Measurements from ENCODE around the gene CHMP2B. TPM values are rescaled to one million over a fixed set of nuclear protein-coding genes. Genes with fewer than 3 reads are reported as not detected.

CHMP2B gene
- total and polyA plus RNA-seq, 2 experiments from 2014 or later: 45.1 to 130 TPM

- Histone ChIP-seq H3K4me3 (no peak overlapping the region), H3F3A (replicated peaks; ENCODE audit: low read depth) (no peaks in the 10 kb centered on the region), H2AFZ (no peak overlapping the region), H4K20me1 (replicated peaks; ENCODE audit: insufficient read depth) (no peaks in the 10 kb centered on the region), H3K9me2 (ENCODE audit: insufficient read depth) (no peaks in the 10 kb centered on the region; the same call in 1 of the 2 replicates), H3K27me3 (ENCODE audit: insufficient read depth) (no peaks in the 10 kb centered on the region), H3K4me2 (no peak overlapping the region), H3K27ac (ENCODE audit: low read depth) (no peak overlapping the region), H3K4me1 (ENCODE audit: insufficient read depth) (no peaks in the 10 kb centered on the region), H3K79me2 (replicated peaks; ENCODE audit: insufficient read depth) (no peaks in the 10 kb centered on the region), H3K36me3 (ENCODE audit: insufficient read depth) (no peaks in the 10 kb centered on the region)
- no peak for ATAC-seq
- Mint-ChIP-seq H3K27me3 (ENCODE audit: insufficient read depth, low read depth, poor library complexity) (no peaks in the 10 kb centered on the region), H3K9me3 (no peaks in the 10 kb centered on the region), H3K4me3 (no peak overlapping the region), H3K36me3 (ENCODE audit: low read depth) (no peaks in the 10 kb centered on the region), H3K27ac (no peak overlapping the region), H3K4me1 (no peaks in the 10 kb centered on the region)
- no peak for TF ChIP-seq EZH2 (IDR thresholded peaks at IDR 0.05; ENCODE audit: low read depth, unreplicated experiment)
- TF ChIP-seq ZNF331 (CRISPR knock-in tag; IDR thresholded peaks at IDR 0.05; ENCODE audit: low read depth): no peak
- TF ChIP-seq CREB1 (CRISPR knock-in tag; IDR thresholded peaks at IDR 0.05; ENCODE audit: low read depth): no peak
- no peak for TF ChIP-seq JUNB (IDR thresholded peaks at IDR 0.05; ENCODE audit: unreplicated experiment)
- no peak for TF ChIP-seq EZH2phosphoT487 (IDR thresholded peaks at IDR 0.05; ENCODE audit: unreplicated experiment)
- TF ChIP-seq REST (IDR thresholded peaks at IDR 0.05; ENCODE audit: unreplicated experiment): no peak
- no peak for TF ChIP-seq STAT1 (IDR thresholded peaks at IDR 0.05; ENCODE audit: unreplicated experiment)
- no peak for TF ChIP-seq CTCF (conservative IDR thresholded peaks at IDR 0.05; ENCODE audit: low read depth in 2 of 2)
- no peak for TF ChIP-seq ETS1 (IDR thresholded peaks at IDR 0.05)
- TF ChIP-seq ZNF114 (CRISPR knock-in tag; IDR thresholded peaks at IDR 0.05): no peak
- TF ChIP-seq NANOG (IDR thresholded peaks at IDR 0.05; ENCODE audit: borderline replicate concordance): no peak
- no peak for TF ChIP-seq POLR2AphosphoS5 (IDR thresholded peaks at IDR 0.05; ENCODE audit: low read depth)
- no peak for TF ChIP-seq ZNF462 (CRISPR knock-in tag; IDR thresholded peaks at IDR 0.05)
- DNase-seq (ENCODE audit: low spot score): no peak
Measured at GRCh38 chr3:87179642-87180041, 47.5 kb upstream of the CHMP2B start.
